ENCODE results near the gene AMOTL2. TPM values are rescaled to one million over a fixed set of nuclear protein-coding genes. Genes with fewer than 3 reads are reported as not detected.

The AMOTL2 gene
- polyA plus RNA-seq, 2 of the 4 experiments (the other 2 are of a cell fraction) = 41.1 to 44.1 TPM

- CTCF ChIA-PET = interaction anchor here (0.8 to 2.7 kb wide), 4 partner anchors 8 to 148 kb away, joined by 3 to 17 read pairs (median 3); no protein-coding TSS in a partner anchor
- peaks cover 68% of the 10 kb centered on the region for H3K4me1 ChIP-seq
- ATAC-seq (no peak), DNase-seq (ENCODE audit: low read depth in 1 of 2, low spot score in 1 of 2) (no peak), FAIRE-seq (no peak)
- TF ChIP-seq USF2 (IDR thresholded peaks at IDR 0.05) (no peak), TFCP2L1 (CRISPR knock-in tag; IDR thresholded peaks at IDR 0.05) (no peak), CHD2 (IDR thresholded peaks at IDR 0.05; ENCODE audit: low read length, partially characterized antibody) (no peak), CTCF (IDR thresholded peaks at IDR 0.05) (no peak), NR3C1 (IDR thresholded peaks at IDR 0.05) (no peak), JUNB (IDR thresholded peaks at IDR 0.05) (no peak), ZSCAN20 (CRISPR knock-in tag; IDR thresholded peaks at IDR 0.05) (no peak), POLR2A (IDR thresholded peaks at IDR 0.05; ENCODE audit: low read length) (no peak), HDAC2 (IDR thresholded peaks at IDR 0.05) (no peak), EP300 (IDR thresholded peaks at IDR 0.05) (no peak), SMC3 (IDR thresholded peaks at IDR 0.05) (no peak)
- POLR2A ChIA-PET = interaction anchor here (0.7 to 1.3 kb wide), 3 partner anchors 12 to 46 kb away, joined by 3 to 8 read pairs (median 3); no protein-coding TSS in a partner anchor
- H3K27ac ChIP-seq = peak overlapping the region; percentile 96 to 100
- peak overlapping the region; percentile 87 for H3K4me2 ChIP-seq
- H3K9me3 ChIP-seq = no peaks in the 10 kb centered on the region
- H3K4me3 ChIP-seq = no peak overlapping the region
- WGBS (ENCODE audit: missing lambda C conversion rate) = 80% methylated on average over 5 of the region's 5 CpGs
These were observed 48.5 kb downstream of the AMOTL2 start for GRCh38 chr3:134325706-134326105.

GRCh38 chr3:134325061-134325705, 49.1 kb downstream of the AMOTL2 start:
- ATAC-seq = no peak
- POLR2A ChIA-PET = interaction anchor here (0.7 to 1.3 kb wide), 3 partner anchors 12 to 47 kb away, joined by 3 to 8 read pairs (median 3); no protein-coding TSS in a partner anchor

GRCh38 chr3:134323966-134324962, 50.0 kb downstream of the AMOTL2 start:
- DNase-seq (ENCODE audit: low read depth in 1 of 2, low spot score in 1 of 2) (no peak), FAIRE-seq (no peak), ATAC-seq (no peak)
- H3K4me1 ChIP-seq = peaks cover 60% of the 10 kb centered on the region
- ChIA-PET CTCF (interaction anchor here (0.7 to 1.4 kb wide), 2 partner anchors 10 to 34 kb away, joined by 3 read pairs; no protein-coding TSS in a partner anchor), POLR2A (interaction anchor here (2.0 kb wide), 1 partner anchor 11 kb away, joined by 5 read pairs; no protein-coding TSS in a partner anchor)
- 94% methylated on average over 10 of the region's 10 CpGs for WGBS (ENCODE audit: missing lambda C conversion rate)
- TF ChIP-seq NFE2L2 (conservative IDR thresholded peaks at IDR 0.05; ENCODE audit: low read length) = peak; percentile 26; the same call in 1 of the 2 replicates
- no peak for TF ChIP-seq TP53 (CRISPR knock-in tag; IDR thresholded peaks at IDR 0.05)
- H3K4me2 ChIP-seq = no peak overlapping the region
- no peaks in the 10 kb centered on the region for H3K9me3 ChIP-seq
- no peak overlapping the region for H3K4me3 ChIP-seq
- peak overlapping the region; percentile 96 to 100 for H3K27ac ChIP-seq

More at GRCh38 chr3:134325061-134325705, 49.1 kb downstream of the AMOTL2 start:
- FAIRE-seq (no peak), DNase-seq (ENCODE audit: low read depth in 1 of 2, low spot score in 1 of 2) (no peak)
- H3K9me3 ChIP-seq = no peaks in the 10 kb centered on the region
- CTCF ChIA-PET = interaction anchor here (0.8 to 2.7 kb wide), 4 partner anchors 8 to 149 kb away, joined by 3 to 17 read pairs (median 3); no protein-coding TSS in a partner anchor
- H3K4me3 ChIP-seq = no peak overlapping the region
- peak overlapping the region; percentile 87; the same call in 2 of the 3 replicates for H3K4me2 ChIP-seq
- WGBS (ENCODE audit: missing lambda C conversion rate) = 93% methylated on average over 1 of the region's 1 CpG
- H3K27ac ChIP-seq = peak overlapping the region; percentile 96 to 100
- TF ChIP-seq ZFP36 (IDR thresholded peaks at IDR 0.05; ENCODE audit: borderline replicate concordance, partially characterized antibody) = no peak
- H3K4me1 ChIP-seq = peaks cover 68% of the 10 kb centered on the region

GRCh38 chr3:134322286-134322685, 52.0 kb downstream of the AMOTL2 start:
- POLR2A ChIA-PET = interaction anchor here (2.0 kb wide), 1 partner anchor 9 kb away, joined by 5 read pairs; no protein-coding TSS in a partner anchor
- no peak overlapping the region for H3K4me3 ChIP-seq
- 84% methylated on average over 1 of the region's 1 CpG for WGBS (ENCODE audit: missing lambda C conversion rate)
- DNase-seq (ENCODE audit: low read depth in 1 of 2, low spot score in 1 of 2) = no peak
- H3K4me1 ChIP-seq = peaks cover 52% of the 10 kb centered on the region
- H3K4me2 ChIP-seq = no peak overlapping the region
- H3K9me3 ChIP-seq = no peaks in the 10 kb centered on the region
- CTCF ChIA-PET = interaction anchor here (0.6 to 1.4 kb wide), 5 partner anchors 9 to 17 kb away, joined by 3 to 4 read pairs (median 3); no protein-coding TSS in a partner anchor
- ATAC-seq = no peak
- peak overlapping the region; percentile 35 to 100 for H3K27ac ChIP-seq
- no peak for FAIRE-seq
- TF ChIP-seq CHD4 (IDR thresholded peaks at IDR 0.05; ENCODE audit: borderline replicate concordance) (no peak), EHMT2 (IDR thresholded peaks at IDR 0.05; ENCODE audit: low read depth) (no peak), RNF2 (IDR thresholded peaks at IDR 0.05; ENCODE audit: borderline replicate concordance, low read depth) (no peak), ZNF302 (CRISPR knock-in tag; IDR thresholded peaks at IDR 0.05) (no peak), ZFP36 (IDR thresholded peaks at IDR 0.05; ENCODE audit: borderline replicate concordance, partially characterized antibody) (no peak), HMGXB4 (CRISPR knock-in tag; IDR thresholded peaks at IDR 0.05; ENCODE audit: borderline replicate concordance) (no peak), FOSL2 (IDR thresholded peaks at IDR 0.05) (no peak), FOSL2 (CRISPR knock-in tag; IDR thresholded peaks at IDR 0.05) (no peak), HEYL (CRISPR knock-in tag; IDR thresholded peaks at IDR 0.05) (no peak), ATOH8 (CRISPR knock-in tag; IDR thresholded peaks at IDR 0.05; ENCODE audit: low read depth) (no peak)
